NCI-H1092 treated with DMSO at 0.1 percent for 48 hours (cell line): ENCODE data around the gene SCLY.
"Not testable (repeated sequence)": the region's sequence is repeated elsewhere in the genome, so short reads cannot be mapped to it uniquely, and the experiment has no call there.

ENCODE experiments used
- DNase-seq: peaks from one replicate; lab custom pipeline; 2025; lab: John Stamatoyannopoulos, UW

SCLY gene

DNA sequence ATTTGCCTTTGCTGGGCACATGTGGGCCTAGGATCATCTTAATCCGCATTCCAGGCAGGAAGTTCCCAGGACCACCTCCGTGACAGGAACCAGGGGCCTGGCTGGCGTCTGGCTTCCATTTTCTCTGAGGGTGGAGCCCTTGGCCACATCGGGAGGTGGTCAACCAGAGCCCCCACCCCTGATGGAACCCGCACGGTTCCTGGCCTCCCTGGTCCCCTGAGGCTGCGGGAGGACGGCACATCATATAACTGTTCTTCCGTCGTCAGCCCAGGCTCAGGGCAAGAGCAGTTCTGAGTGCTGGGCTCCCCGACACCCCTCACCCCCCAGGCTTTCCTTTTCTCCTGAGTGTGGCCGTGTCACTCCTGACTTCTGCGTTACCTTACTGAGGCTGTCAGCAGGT, 52.8 kb downstream of the SCLY start:
- DNase-seq = no peak

DNA sequence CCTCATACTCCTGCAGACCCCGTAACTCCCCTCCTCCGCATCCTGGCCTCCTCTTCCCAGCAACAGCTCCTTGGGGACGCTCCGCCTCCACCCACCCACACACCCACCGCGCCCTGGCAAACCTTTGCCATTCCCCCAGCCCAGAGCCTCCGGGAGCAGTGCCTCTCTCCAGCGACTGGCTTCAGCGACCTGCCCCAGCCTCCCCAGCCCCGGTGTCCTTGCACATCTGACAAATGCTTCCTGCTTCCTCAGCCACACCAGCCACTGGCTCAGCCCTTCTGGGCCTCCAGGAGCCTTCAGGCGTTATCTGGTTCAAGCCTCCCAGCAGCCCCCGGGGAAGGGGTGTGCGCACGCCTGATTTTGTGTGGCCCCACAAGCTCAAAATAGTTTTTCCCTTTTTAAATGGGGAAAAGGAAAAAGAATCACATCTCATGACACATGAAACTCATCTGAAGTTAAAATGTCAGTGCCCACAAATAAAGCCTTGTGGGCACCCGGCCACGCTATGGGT, 53.6 kb downstream of the SCLY start:
- DNase-seq = no peak

DNA sequence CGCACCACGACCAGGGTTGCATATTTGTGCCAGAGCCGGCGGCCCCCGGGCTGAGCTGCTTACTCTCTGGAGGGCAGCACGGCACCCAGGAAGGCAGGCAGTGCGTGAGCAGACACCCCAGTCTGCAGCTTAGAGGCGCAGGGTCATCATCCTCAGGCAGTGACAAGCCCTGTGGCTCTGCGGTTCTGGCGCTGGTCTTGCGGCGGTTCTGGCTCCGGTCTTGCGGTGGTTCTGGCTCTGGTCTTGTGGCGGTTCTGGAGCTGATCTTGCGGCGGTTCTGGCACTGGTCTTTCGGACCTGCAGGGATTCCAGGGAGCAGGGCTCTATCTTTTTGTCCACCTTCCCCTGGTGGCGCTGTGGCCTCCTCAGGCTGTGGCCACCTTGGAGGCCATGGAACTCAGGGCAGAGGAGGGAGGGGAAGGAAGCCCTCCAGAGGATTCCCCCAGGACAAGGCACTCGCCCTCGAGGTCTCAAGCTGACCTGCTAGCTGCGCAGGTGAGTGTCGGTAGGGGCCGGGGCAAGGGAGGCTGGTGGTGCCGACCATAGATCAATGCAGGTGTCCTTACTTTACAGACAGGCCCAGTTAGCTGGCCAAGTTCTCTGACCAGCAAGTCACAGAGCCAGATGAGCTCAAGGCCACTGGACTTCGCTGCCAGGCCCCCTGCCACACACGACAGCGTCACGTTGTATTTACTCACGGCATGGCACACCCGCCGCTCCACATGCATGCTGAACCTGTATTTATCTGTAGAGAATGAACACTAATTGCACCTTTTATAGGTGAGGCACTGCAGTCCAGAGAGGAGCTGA, 54.3 kb downstream of the SCLY start:
- no peak for DNase-seq

DNA sequence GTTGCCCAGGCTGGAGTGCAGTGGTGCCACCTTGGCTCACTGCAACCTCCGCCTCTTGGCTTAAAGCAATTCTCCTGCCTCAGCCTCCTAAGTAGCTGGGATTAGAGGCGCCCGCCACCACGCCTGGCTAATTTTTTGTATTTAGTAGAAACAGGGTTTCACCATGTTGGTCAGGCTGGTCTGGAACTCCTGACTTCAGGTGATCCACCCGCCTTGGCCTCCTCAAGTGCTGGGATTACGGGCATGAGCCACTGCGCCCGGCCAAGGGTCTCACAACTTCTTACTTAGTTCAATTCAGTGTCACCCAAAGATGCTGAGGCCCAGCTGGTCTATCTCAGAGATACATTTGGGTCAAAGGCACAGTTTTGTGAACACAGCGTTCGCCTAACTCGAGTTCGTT, 54.9 kb downstream of the SCLY start:
- DNase-seq = not testable (repeated sequence)

DNA sequence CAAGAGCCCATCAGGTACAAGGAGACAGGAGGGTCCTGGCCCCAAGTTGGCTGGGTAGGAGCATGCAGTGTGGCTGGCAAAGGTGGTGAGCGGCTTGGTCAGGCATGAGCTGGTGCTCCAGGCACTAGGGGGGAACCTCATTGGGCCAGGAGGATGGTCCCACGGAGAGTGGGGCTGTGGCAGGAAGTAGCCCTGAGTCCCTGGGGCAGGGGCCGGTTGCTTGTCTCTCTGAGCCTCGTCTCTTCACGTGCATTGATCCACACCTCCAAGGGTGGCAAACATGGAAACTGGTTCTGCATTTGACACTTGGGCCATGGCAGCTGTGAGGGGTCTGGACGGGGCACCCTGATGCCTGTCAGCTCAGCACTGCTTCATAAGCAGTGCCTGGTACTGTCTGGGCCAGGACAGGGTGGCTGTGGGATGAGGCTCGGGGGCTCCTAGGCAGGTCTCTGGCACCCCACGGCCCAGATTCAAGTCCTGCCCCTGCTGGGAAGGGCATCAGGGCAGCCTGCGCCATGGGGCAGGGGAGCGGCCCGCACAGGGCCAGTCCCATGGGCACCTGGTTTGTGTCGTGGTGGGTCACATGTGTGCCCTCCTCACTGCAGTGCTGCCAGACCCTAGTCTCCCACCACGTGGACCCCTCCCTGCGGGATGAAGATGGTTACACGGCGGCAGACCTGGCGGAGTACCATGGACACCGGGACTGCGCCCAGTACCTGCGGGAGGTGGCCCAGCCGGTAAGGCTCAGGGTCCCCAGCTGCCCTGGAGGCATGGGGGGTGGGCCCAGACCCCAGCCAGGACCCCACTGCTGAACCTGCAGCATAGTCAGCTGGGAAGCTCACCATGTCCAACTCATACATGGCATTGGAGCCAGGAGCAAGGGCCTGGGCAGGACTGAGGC, 55.7 kb downstream of the SCLY start:
- no peak for DNase-seq

DNA sequence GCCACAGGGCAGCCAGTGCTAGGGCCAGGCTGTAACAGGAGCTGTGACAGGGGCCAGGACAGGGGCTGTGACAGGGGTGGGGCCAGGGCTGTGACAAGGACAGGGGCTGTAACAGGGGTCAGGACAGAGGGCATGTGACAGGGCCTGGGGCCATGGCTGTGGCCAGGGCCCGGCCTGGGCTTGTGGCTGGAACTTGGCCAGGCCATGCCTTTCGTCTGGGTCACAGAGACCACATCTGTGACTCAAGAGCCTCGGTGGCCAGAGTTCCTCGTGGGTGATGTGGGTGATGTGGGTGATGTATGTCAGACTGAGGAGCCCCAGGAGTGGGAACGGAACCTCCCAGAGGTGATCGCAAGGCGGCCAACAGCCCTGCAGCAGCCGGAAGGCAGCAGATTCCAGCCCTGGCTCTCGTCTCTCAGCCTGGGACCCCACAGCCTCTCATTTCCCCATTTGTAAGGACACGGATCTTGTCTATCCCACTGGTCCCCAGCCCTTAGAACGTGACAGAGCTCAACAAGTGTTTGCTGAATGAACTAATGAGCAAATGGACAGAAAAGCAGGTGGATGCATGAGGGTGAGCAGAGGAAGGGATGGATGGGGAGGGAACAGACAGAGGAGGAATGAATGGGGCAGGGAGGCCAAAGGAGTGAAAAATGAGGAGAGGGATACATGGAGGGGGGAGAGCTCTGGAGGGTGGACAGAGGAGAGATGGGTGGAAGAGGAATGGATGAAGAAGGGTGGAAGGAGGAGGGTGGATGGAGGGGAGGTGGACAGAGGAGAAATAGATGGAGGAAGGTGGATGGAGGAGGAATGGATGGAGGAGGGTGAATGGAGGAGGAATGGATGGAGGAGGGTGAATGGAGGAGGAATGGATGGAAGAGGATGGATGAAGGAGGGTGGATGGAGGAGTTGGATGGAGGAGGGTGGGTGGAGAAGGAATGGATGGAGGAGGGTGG, 56.7 kb downstream of the SCLY start:
- DNase-seq = no peak

DNA sequence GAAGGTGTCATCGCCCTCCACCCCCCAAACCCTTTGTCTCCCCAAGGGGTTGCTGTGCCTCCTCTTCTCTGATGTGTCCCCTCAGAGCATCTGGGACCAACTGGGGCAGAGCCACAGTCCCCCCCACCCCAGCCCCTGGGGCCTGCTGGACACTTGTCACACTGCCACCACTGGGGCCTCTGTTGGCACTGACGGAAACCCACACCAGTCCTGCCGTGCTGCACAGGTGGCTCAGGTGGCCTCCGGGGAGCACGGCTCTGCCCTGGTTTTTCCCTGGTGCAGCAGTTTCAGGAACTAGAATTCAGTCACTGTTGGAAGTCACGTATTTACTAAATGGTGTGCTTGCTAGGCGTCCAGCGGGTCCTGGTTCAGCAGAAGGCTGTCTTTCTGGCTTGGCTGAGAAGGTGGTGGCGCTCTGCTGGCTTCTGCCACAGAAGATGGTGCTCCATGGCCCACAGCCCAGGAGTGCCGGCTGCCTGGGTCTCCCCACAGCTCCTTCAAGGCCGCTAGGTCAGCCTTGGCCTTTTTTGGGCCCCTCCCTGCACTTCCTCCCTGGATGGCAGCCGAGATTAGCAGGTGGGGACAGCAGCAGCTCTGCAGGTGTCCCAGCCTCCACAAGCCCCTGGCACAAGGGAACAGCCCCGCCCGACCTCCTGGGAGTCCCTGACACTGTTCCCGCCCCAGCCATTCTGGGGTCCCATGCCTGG, 59.1 kb downstream of the SCLY start:
- DNase-seq = no peak

DNA sequence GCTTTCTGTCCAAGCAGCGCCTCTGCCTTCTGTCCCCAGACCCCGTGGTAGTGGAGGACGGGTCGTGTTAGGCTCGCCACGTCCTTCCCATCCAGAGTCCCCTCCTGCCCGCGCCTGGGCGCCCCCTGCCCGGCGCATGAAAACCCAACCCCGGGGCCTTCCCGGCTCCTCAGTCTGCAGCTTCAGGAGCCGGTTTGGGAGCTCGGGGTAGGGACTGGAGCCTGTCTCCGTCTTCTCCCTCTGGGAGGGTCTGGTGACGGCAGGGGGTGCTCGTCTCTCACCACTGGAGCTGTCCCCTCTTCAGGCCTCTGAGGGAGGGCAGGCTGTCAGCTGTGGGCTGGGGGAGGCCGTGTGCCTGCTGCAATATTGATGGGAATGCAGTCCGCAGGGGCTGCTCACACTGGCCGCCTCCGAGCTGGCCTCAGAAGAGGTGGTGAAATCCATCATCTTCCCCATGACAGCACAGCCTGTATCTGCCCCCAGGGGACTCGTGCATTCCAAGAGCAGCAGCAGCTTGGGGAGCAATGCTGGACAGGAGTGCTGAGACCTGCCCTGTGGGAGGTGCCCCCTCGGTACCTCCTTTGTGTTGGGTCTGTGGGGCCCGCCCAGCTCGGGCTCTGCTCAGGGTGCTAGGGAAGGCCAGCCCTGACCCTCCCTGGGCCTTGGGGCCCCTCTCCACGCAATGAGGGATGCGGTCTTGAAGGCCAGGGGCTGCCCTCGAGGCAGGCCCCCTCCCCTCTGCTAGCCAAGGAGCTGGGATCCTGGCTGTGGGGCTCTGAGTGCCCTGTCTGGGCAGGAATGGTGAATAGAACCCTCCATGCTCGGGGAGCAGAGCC, 59.9 kb downstream of the SCLY start:
- no peak for DNase-seq

DNA sequence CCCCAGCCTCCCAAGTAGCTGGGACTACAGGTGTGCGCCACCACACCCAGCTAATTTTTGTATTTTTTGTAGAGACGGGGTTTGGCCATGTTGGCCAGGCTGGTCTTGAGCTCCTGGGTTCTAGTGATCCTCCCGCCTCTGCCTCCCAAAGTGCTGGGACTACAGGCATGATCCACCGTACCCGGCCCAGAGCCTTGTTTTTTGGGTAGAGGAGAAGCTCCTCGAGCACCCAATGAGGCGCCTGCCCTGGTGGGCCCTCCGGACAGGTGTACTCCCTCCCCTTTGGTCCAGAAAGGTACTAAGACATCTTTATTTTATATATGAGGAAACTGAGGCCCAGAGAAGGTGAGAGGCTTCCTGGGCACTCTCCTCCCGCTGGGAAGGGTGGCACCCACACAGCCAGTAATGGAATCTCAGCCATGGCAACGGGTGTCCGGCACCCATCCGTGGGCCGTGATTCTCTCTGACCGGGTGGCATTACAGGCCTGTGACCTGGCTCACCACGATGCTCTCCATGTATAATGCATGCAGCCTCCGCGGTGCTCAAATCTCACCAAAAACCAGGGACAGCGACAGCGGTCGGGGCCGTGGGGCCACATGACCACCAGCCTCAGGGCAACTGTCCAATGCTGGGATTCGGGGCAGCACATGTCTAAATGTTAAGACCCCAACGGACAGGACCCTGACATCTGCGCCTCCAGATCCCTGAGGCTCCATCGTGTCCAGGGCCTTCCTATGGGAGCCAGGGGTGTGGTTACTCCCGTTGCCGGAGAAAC, 60.9 kb downstream of the SCLY start:
- no peak for DNase-seq

DNA sequence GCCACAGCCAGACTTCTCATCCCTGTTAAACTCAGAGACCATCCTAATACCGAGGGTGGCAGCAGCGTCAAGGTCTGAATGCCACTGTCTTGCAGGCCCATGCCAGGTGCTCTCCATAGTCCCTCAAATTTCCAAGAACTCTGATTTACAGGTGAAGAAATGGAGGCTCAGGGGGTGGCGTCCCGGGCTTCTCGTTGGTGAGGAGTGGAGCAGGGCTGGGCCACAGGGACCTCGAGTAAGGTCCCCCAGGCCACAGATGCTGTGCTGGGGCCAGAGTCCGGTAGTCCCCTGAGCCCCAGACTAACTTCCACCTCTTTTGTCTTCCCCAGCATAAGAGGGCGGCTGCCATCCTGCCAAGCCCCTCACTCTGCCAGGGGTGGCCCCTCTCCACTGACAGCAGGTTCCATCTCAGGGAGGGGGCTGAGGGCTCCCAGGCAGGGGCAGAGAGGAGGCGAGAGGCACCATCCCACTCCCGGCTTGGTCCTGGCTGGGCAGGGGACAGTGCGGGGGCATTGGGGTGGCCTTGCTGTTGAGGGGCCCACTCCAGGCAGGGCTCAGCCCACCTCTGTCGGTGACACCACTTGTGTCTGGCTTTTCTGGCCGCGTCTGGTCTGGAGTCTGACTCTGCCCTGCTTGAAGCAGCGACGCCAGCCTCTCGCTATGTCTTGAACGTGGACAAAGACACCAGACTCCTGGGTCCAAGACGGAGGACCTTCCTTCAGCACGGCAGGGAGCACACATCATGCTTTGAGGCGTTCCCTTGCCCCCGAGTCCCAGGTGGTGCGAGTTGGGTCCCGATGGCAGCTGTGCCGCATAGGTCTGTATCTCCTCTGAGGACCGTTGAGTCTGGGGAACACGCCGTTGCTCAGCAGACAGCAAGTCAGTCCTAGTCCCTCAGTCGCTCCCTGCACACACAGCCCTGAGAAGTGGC, 61.8 kb downstream of the SCLY start:
- DNase-seq = no peak

DNA sequence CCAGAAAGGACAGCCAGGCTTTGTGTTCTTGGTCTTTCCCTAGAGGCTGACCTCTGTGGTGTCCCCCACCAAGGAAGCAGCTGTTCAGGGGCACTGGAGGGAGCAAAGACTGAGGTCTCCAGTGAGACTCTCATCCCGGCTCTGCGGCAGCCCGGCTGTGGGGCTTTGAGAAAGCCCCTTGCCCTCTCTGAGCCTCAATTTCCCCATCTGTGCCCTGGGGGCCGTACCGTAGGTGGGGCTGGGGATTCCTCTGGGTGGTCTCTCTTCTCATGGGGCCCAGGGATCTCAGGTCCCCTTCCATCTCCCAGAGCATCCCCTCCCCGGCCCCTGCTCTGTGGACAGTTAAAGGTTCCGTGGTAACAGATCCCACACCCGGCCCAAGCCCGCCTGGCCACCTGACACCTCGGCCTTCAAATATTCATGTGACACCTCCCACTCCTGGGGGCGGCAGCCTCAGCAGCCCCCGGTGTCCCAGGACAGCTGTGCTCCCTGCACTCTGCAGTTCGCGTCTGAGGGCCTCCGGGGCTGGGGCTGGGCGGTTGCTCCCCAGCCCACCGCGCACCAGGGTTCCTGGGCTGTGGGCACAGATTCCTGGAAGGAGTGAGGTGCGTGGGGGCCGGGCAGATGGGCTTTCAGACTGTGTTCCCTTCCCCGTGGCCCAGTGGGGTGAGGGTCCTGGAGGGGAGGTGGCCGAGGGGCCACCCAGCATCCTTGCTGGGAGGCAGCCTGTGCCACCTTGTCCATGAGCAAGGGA, 62.6 kb downstream of the SCLY start:
- DNase-seq = no peak

DNA sequence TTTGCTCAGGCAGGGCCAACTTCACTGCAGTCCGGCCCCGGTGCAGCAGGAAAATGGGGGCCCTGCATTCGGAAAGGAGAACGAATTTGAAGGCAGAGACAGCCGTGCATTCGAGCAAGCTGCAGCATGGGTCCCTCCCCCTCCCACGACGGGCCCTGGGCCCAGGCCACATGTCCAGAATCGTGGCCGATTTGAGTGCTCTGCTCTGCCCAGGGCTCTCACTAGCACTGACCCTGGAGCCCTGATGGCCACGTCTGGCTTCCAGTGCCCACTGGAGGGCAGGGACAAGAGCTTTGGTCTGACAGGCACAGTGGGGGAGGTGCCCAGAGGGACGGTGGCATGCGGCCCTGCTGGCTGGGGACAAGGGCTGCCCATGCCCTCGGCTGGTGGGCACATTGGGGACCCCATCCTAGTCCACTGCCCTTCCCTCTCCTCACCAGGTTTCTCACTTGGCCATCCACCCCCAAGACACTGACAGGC, 63.2 kb downstream of the SCLY start:
- DNase-seq = no peak

DNA sequence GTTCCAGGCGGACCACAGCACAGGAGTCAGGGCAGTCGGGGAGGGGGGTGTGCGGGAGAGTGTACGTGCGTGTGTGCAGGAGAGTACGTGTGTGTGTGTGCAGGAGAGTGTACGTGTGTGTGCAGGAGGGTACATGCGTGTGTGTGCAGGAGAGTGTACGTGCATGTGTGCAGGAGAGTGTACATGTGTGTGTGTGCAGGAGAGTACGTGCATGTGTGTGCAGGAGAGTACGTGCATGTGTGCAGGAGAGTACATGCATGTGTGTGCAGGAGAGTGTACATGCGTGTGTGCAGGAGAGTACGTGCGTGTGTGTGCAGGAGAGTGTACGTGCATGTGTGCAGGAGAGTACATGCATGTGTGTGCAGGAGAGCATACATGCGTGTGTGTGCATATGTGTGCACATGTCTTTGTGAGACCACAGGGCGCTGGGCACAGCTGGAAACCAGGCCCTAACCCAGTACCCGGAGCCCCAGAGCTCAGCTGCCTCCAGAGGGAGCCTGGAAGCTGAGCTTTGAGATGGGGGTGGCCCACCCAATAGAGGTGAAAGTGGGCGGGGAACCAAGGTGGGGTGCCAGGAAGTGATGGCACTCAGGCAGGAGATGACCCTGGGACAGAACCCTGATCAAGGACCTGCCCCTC, 63.8 kb downstream of the SCLY start:
- DNase-seq = no peak

DNA sequence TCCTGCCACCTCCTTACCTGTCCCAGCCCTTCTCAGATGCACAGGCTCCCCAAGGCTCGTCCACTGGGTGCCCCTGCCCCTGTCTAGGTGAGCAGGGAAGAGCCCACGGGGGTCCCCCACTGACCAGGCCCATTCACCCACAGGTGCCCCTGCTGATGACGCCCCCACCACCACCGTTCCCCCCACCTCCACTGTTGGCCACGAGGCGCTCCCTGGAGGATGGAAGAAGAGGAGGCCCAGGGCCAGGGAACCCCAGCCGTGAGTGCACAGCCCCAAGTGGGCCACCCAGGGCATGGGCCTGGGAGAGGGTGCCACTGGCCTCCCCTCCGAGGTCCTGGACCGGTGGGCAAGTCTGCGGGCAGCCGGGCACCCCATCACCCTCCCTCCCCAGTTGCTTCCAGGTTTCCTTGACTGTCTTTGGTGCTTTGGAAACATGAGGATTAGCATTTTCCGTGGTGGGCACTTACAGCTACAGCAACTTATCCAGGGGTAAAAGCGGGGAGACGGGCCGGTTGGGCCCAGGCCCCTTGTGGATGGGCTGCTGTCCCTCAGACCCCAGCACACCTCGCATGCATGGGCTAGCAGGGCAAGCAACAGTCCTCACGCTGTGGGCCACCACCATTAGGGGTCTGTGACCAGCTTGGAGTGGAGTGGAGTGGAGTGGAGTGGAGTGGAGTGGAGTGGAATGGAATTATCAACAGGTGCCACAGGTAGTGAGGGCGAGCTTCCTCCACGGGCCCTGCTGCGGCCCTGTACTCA, 64.5 kb downstream of the SCLY start:
- DNase-seq = no peak

DNA sequence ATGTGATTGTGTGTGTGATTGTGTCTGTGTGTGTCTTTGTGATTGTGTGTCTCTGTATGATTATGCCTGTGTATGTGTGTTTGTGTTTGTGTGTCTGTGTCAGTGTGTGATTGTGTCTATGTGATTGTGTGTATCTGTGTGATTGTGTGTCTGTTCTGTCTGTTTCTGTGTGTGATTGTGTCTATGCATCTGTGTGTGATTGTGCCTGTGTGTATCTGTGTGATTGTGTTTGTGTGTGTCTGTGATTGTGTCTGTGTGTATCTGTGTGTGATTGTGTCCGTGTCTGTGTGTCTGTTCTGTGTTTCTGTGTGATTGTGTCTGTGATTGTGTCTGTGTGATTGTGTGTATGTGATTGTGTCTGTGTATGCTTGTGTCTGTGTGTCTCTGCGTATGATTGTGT, 65.5 kb downstream of the SCLY start:
- DNase-seq = no peak

DNA sequence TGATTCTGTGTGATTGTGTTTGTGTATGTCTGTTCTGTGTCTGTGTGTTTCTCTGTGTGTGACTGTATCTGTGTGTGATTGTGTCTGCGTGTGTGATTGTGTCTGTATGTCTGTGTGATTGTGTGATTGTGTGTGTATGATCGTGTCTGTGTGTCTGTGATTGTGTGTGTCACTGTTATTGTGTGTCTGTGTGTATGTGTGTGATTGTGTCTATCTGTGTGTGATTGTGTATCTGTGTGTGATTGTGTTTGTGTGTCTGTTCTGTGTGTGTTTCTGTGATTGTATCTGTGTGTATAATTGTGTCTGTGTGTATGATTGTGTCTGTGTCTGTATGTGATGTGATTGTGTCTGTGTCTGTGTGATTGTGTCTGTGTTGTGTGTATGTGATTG, 66.0 kb downstream of the SCLY start:
- DNase-seq = no peak
